Uterus (tissue), 2 donors: Measurements from ENCODE around the gene SNX27.

ENCODE experiments used
- CTCF ChIP-seq, 4 experiments: fragments of 200-600 bp in 2 of 4; fragments of 450-650 bp in 2 of 4; sonication (generic) in 2 of 4; IDR thresholded peaks; one replicate each; pipeline ENCODE4 v1.5.1; 2016 to 2019; ENCODE audit warnings: antibody characterized with exemption in 4 of 4, mild to moderate bottlenecking in 2 of 4, moderate library complexity in 1 of 4
- POLR2A ChIP-seq, 2 donors: fragments of 450-650 bp; IDR thresholded peaks; one replicate each; pipeline ENCODE4 v1.6.1; 2016; ENCODE audit warnings: antibody characterized with exemption in 2 of 2, mild to moderate bottlenecking in 1 of 2, moderate library complexity in 1 of 2

DNA sequence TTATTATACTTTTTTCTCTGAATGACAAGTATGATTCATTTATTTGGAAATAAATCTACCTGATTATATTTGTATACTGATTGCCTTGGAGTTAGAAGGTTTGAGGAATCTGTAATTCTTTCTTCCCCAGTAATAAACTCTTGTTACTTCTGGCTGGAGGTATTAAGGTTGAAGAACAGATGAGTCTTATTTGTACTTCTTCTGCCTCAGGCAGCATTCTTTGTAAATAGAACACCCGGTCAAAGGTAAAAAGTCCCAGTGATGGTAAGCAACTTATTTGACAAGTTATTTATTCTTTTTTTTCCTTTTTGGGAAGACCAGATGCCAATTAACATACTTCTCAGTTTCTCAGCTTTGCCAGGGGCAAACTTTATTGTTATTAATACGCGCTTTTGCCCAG, 12.9 kb downstream of the SNX27 start:
- TF ChIP-seq CTCF (IDR thresholded peaks at IDR 0.05): no peak
- TF ChIP-seq POLR2A (IDR thresholded peaks at IDR 0.05): no peak
